Coronary artery (tissue), 2 donors: ENCODE results near the gene INPP5A.

Source experiments
- DNase-seq: peaks from one replicate; pipeline ENCODE4 v3.0.0-alpha.2; 2017; ENCODE audit warnings: low spot score
- H3K27ac ChIP-seq, 2 donors: fragments of 200-600 bp; sonication (generic); one replicate each; pipeline ENCODE4 v1.5.1; 2016 to 2019
- H3K4me3 ChIP-seq: fragments of 200-600 bp; sonication (generic); 2 replicates; pipeline ENCODE4 v1.5.1; 2016; ENCODE audit warnings: mild to moderate bottlenecking, moderate library complexity
- CTCF ChIP-seq: fragments of 200-600 bp; sonication (generic); IDR thresholded peaks from one replicate; pipeline ENCODE4 v1.5.1; 2019; ENCODE audit warnings: antibody characterized with exemption

The INPP5A gene

GRCh38 chr10:132711613-132712121 lies 174.1 kb downstream of the INPP5A start:
- no peak for TF ChIP-seq CTCF
- no peak for DNase-seq

GRCh38 chr10:132712291-132712690 lies 174.7 kb downstream of the INPP5A start:
- no peak for DNase-seq

More at GRCh38 chr10:132711613-132712121, 174.1 kb downstream of the INPP5A start:
- no peak overlapping the region for H3K27ac ChIP-seq
- no peak overlapping the region for H3K4me3 ChIP-seq

GRCh38 chr10:132712743-132713142 lies 175.2 kb downstream of the INPP5A start:
- H3K27ac ChIP-seq: no peak overlapping the region
- no peak overlapping the region for H3K4me3 ChIP-seq
- no peak for DNase-seq
- no peak for TF ChIP-seq CTCF

More at GRCh38 chr10:132712291-132712690, 174.7 kb downstream of the INPP5A start:
- Histone ChIP-seq H3K4me3 (no peak overlapping the region), H3K27ac (no peak overlapping the region)
- no peak for TF ChIP-seq CTCF

- Histone ChIP-seq H3K27ac (peak overlapping the region in 1 of 2 donors; percentile 22), H3K4me3 (no peak overlapping the region)
- TF ChIP-seq CTCF: no peak
- no peak for DNase-seq
Observed at GRCh38 chr10:132713421-132714095, 176.0 kb downstream of the INPP5A start.

- no peak for DNase-seq
- no peak for TF ChIP-seq CTCF
Observed at GRCh38 chr10:132714096-132714985, 176.8 kb downstream of the INPP5A start.

GRCh38 chr10:132714986-132715775 lies 177.6 kb downstream of the INPP5A start:
- Histone ChIP-seq H3K27ac (peak overlapping the region in 1 of 2 donors; percentile 41), H3K4me3 (no peak overlapping the region)
- no peak for TF ChIP-seq CTCF
- DNase-seq: no peak

More at GRCh38 chr10:132714096-132714985, 176.8 kb downstream of the INPP5A start:
- H3K27ac ChIP-seq: peak overlapping the region in 1 of 2 donors; percentile 41
- H3K4me3 ChIP-seq: no peak overlapping the region
